Testis (tissue), 2 donors: ENCODE results near the gene KRT6C.

Experiments used
- CTCF ChIP-seq, 3 experiments: fragments of 450-650 bp in 2 of 3; fragments of 200-600 bp in 1 of 3; sonication (generic) in 1 of 3; IDR thresholded peaks; one replicate each; pipeline ENCODE4 v1.5.1; 2016 to 2019; ENCODE audit warnings: antibody characterized with exemption in 3 of 3, mild to moderate bottlenecking in 2 of 3, moderate library complexity in 1 of 3
- POLR2A ChIP-seq: fragments of 450-650 bp; IDR thresholded peaks from one replicate; pipeline ENCODE4 v1.6.1; 2017; ENCODE audit warnings: antibody characterized with exemption, mild to moderate bottlenecking, moderate library complexity

GRCh38 chr12:52452101-52452500, 21.5 kb downstream of the KRT6C start, which contains the start of gene KRT6B:
- TF ChIP-seq POLR2A (no peak), CTCF (IDR thresholded peaks at IDR 0.05) (no peak)
